ENCODE results near the gene TC2N.
"Not testable (repeated sequence)": the region's sequence is repeated elsewhere in the genome, so short reads cannot be mapped to it uniquely, and the experiment has no call there.

The TC2N gene

GRCh38 chr14:91889477-91890211 lies 22.3 kb upstream of the TC2N start:
- no peak for DNase-seq (ENCODE audit: low read depth, low spot score)

- DNase-seq (ENCODE audit: low read depth, low spot score), result no peak
These were observed 21.5 kb upstream of the TC2N start for GRCh38 chr14:91888641-91889476.

GRCh38 chr14:91886961-91887360 lies 19.6 kb upstream of the TC2N start:
- DNase-seq (ENCODE audit: low read depth, low spot score), result no peak

- DNase-seq (ENCODE audit: low read depth, low spot score), result no peak
These were observed 18.5 kb upstream of the TC2N start for GRCh38 chr14:91885839-91886238.

- no peak for DNase-seq (ENCODE audit: low read depth, low spot score)
These were observed 17.9 kb upstream of the TC2N start for GRCh38 chr14:91885113-91885712.

- no peak for DNase-seq (ENCODE audit: low read depth, low spot score)
These were observed 17.3 kb upstream of the TC2N start for GRCh38 chr14:91884664-91885063.

GRCh38 chr14:91883753-91884152 lies 16.4 kb upstream of the TC2N start:
- DNase-seq (ENCODE audit: low read depth, low spot score), result no peak

GRCh38 chr14:91882776-91883175 lies 15.4 kb upstream of the TC2N start:
- no peak for DNase-seq (ENCODE audit: low read depth, low spot score)

- DNase-seq (ENCODE audit: low read depth, low spot score), result no peak
These were observed 15.0 kb upstream of the TC2N start for GRCh38 chr14:91882369-91882768.

GRCh38 chr14:91879196-91879595 lies 11.9 kb upstream of the TC2N start:
- DNase-seq (ENCODE audit: low read depth, low spot score), result no peak

- DNase-seq (ENCODE audit: low read depth, low spot score), result no peak
These were observed 10.9 kb upstream of the TC2N start for GRCh38 chr14:91878274-91878673.

GRCh38 chr14:91877376-91877915 lies 10.1 kb upstream of the TC2N start:
- DNase-seq (ENCODE audit: low read depth, low spot score), result no peak

GRCh38 chr14:91876492-91876891 lies 9.2 kb upstream of the TC2N start:
- no peak for DNase-seq (ENCODE audit: low read depth, low spot score)

- DNase-seq (ENCODE audit: low read depth, low spot score), result no peak
These were observed 8.4 kb upstream of the TC2N start for GRCh38 chr14:91875525-91876286.

- no peak for DNase-seq (ENCODE audit: low read depth, low spot score)
These were observed 6.4 kb upstream of the TC2N start for GRCh38 chr14:91873471-91874415.

GRCh38 chr14:91872517-91873470 lies 5.5 kb upstream of the TC2N start:
- DNase-seq (ENCODE audit: low read depth, low spot score), result no peak

- DNase-seq (ENCODE audit: low read depth, low spot score), result no peak
These were observed 4.7 kb upstream of the TC2N start for GRCh38 chr14:91872011-91872501.

GRCh38 chr14:91871401-91871800 lies 4.1 kb upstream of the TC2N start:
- DNase-seq (ENCODE audit: low read depth, low spot score), result not testable (repeated sequence)

GRCh38 chr14:91870890-91871289 lies 3.6 kb upstream of the TC2N start:
- DNase-seq (ENCODE audit: low read depth, low spot score), result no peak
